GM19463 (cell line): ENCODE data around the gene PRSS3.
"Not testable (repeated sequence)": the region's sequence is repeated elsewhere in the genome, so short reads cannot be mapped to it uniquely, and the experiment has no call there.

Experiments used
- ATAC-seq: cut with Tn5 transposase; IDR thresholded peaks from one replicate; pipeline ENCODE4 v1.9.1; 2021; ENCODE audit warnings: mild to moderate bottlenecking, moderate library complexity; ENCODE audit not compliant: unreplicated experiment

PRSS3 gene

GRCh38 chr9:33785914-33786313 is 9.4 kb upstream of the PRSS3 start:
- ATAC-seq: no peak

GRCh38 chr9:33786681-33787080 is 8.7 kb upstream of the PRSS3 start:
- no peak for ATAC-seq

GRCh38 chr9:33787839-33788238 is 7.5 kb upstream of the PRSS3 start:
- ATAC-seq: no peak

- not testable (repeated sequence) for ATAC-seq
Measured at GRCh38 chr9:33789429-33789828, 5.9 kb upstream of the PRSS3 start.

GRCh38 chr9:33791117-33791516 is 4.2 kb upstream of the PRSS3 start:
- ATAC-seq: no peak

GRCh38 chr9:33793496-33793895 is 1.9 kb upstream of the PRSS3 start:
- not testable (repeated sequence) for ATAC-seq

GRCh38 chr9:33794560-33794959 is 801 bp upstream of the PRSS3 start:
- no peak for ATAC-seq

GRCh38 chr9:33795819-33796218 is 458 bp downstream of the PRSS3 start:
- no peak for ATAC-seq

- ATAC-seq: not testable (repeated sequence)
Measured at GRCh38 chr9:33796679-33797078, 1.3 kb downstream of the PRSS3 start.

- ATAC-seq: no peak
Measured at GRCh38 chr9:33797837-33798236, 2.5 kb downstream of the PRSS3 start.

GRCh38 chr9:33798545-33798944 is 3.2 kb downstream of the PRSS3 start:
- ATAC-seq: no peak

- ATAC-seq: no peak
Measured at GRCh38 chr9:33799928-33800704, 4.8 kb downstream of the PRSS3 start.

GRCh38 chr9:33800886-33801285 is 5.5 kb downstream of the PRSS3 start:
- ATAC-seq: no peak

GRCh38 chr9:33801943-33802500 is 6.7 kb downstream of the PRSS3 start:
- ATAC-seq: not testable (repeated sequence)

GRCh38 chr9:33804196-33804595 is 8.8 kb downstream of the PRSS3 start:
- ATAC-seq: not testable (repeated sequence)

GRCh38 chr9:33807156-33807555 is 11.8 kb downstream of the PRSS3 start:
- ATAC-seq: not testable (repeated sequence)

GRCh38 chr9:33808979-33809322 is 13.6 kb downstream of the PRSS3 start:
- peak; percentile 33 for ATAC-seq

GRCh38 chr9:33809506-33809905 is 14.1 kb downstream of the PRSS3 start:
- ATAC-seq: no peak

- no peak for ATAC-seq
Measured at GRCh38 chr9:33813712-33814641, 18.6 kb downstream of the PRSS3 start.

- no peak for ATAC-seq
Measured at GRCh38 chr9:33815781-33816180, 20.4 kb downstream of the PRSS3 start.
